ENCODE results near the gene CHFR.
"Not testable (repeated sequence)": the region's sequence is repeated elsewhere in the genome, so short reads cannot be mapped to it uniquely, and the experiment has no call there.

CHFR gene

DNA sequence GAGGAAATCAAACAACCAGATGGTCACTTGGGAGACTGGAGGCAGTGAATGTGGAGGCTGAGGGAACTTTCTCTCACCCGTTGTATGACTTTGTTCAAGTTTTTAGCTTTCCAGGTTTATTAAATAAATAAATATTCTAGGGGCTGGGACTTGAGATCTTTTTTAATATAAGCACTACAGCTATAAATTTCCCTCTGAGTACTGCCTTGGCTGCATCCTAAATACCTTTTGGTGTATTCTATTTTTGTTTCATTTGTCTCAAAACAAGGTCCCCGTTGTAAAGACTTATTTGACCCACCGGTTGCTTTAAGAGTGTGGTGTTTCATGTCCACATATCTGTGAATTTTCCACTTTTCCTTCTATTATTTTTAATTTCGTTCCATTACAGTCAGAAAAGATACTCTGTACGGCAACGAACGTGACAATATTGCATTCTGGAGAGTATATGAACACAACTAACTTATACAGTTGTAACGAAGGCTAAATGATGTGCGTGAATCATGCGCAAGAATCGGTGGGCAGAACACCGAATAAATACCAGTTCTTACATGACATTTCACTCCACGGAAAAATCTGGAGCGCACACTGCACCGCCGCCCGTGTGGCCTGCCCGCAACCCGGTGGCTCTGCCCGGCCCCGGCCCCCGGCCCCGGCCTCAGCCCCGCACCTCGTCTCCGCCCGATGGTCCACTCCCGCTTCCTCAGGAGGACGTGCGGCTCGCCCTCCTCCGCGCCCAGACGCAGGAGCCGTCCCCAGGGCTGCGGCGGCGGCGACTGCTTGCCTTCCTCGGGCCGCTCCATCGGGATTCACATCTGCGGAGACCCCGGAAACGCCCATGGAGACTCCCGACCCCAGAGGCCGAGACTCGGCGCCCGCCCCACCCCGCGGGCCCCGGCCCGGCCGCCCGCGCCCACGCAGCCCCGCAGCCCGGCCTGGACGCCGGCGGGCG lies 602 bp downstream of the CHFR start:
- ATAC-seq (ENCODE audit: insufficient read depth, low read depth) = no peak
- H3K4me1 ChIP-seq (ENCODE audit: insufficient read depth, low read length) = peaks cover 13% of the 10 kb centered on the region
- H3K4me2 ChIP-seq (ENCODE audit: insufficient read depth, low read length) = peak overlapping the region; percentile 60
- peaks cover 17% of the 10 kb centered on the region for H3K36me3 ChIP-seq (ENCODE audit: insufficient read depth, low read length)
- peaks cover 20% of the 10 kb centered on the region for H3K79me2 ChIP-seq (ENCODE audit: insufficient read depth, low read length)
- no peak overlapping the region for H3K27ac ChIP-seq (ENCODE audit: low read length)
- H3K9ac ChIP-seq (ENCODE audit: low read depth, low read length) = peak overlapping the region; percentile 66
- TF ChIP-seq, protein P1, sequence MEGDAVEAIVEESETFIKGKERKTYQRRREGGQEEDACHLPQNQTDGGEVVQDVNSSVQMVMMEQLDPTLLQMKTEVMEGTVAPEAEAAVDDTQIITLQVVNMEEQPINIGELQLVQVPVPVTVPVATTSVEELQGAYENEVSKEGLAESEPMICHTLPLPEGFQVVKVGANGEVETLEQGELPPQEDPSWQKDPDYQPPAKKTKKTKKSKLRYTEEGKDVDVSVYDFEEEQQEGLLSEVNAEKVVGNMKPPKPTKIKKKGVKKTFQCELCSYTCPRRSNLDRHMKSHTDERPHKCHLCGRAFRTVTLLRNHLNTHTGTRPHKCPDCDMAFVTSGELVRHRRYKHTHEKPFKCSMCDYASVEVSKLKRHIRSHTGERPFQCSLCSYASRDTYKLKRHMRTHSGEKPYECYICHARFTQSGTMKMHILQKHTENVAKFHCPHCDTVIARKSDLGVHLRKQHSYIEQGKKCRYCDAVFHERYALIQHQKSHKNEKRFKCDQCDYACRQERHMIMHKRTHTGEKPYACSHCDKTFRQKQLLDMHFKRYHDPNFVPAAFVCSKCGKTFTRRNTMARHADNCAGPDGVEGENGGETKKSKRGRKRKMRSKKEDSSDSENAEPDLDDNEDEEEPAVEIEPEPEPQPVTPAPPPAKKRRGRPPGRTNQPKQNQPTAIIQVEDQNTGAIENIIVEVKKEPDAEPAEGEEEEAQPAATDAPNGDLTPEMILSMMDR (IDR thresholded peaks at IDR 0.05; ENCODE audit: borderline replicate concordance, extremely low read depth, low read length, poor library complexity, severe bottlenecking) = no peak
- TF ChIP-seq EZH2 (IDR thresholded peaks at IDR 0.05; ENCODE audit: borderline replicate concordance, low read depth, low read length, severe bottlenecking) = no peak
- peak overlapping the region; percentile 47; the same call in 1 of the 2 replicates for H2AFZ ChIP-seq (ENCODE audit: low read depth, low read length)
- no peak for DNase-seq
- H3K27me3 ChIP-seq (ENCODE audit: insufficient read depth, low read length, poor library complexity) = no peaks in the 10 kb centered on the region
- peaks cover 26% of the 10 kb centered on the region for H3K9me3 ChIP-seq (ENCODE audit: insufficient read depth, low read length, severe bottlenecking)
- H4K20me1 ChIP-seq (ENCODE audit: insufficient read depth, low read length) = no peaks in the 10 kb centered on the region
- peak overlapping the region; percentile 58 to 59; a peak in 3 of 4 replicates for H3K4me3 ChIP-seq (ENCODE audit: low read depth in 1 of 2, low read length in 2 of 2)

DNA sequence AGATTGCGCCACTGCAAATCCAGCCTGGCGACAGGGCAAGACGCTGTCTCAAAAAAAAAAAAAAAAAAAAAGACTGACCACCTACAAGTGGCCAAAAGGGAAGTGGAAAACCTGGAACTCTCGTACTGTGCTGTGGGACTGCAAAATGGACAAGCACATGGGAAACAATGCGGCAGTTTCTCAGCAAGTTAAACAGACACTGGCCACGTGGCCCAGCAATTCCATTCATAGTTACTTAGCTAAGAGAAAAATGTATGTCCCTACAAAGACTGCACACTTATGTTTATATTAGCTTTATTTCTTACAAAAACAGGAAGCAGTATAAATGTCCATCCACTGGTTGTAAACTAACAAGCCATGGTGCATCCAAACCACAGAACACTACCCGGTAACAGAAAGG lies 5.6 kb downstream of the CHFR start:
- Histone ChIP-seq H3K4me3 (ENCODE audit: low read depth in 1 of 2, low read length in 2 of 2) (no peak overlapping the region), H2AFZ (ENCODE audit: low read depth, low read length) (no peak overlapping the region), H3K27me3 (ENCODE audit: insufficient read depth, low read length, poor library complexity) (no peaks in the 10 kb centered on the region), H3K79me2 (ENCODE audit: insufficient read depth, low read length) (peaks cover 27% of the 10 kb centered on the region), H3K9ac (ENCODE audit: low read depth, low read length) (no peak overlapping the region), H3K4me1 (ENCODE audit: insufficient read depth, low read length) (peaks cover 6% of the 10 kb centered on the region; the same call in 1 of the 2 replicates), H3K27ac (ENCODE audit: low read length) (no peak overlapping the region), H3K9me3 (ENCODE audit: insufficient read depth, low read length, severe bottlenecking) (peaks cover 11% of the 10 kb centered on the region), H4K20me1 (ENCODE audit: insufficient read depth, low read length) (no peaks in the 10 kb centered on the region), H3K4me2 (ENCODE audit: insufficient read depth, low read length) (no peak overlapping the region), H3K36me3 (ENCODE audit: insufficient read depth, low read length) (peaks cover 22% of the 10 kb centered on the region)
- no peak for DNase-seq
- no peak for ATAC-seq (ENCODE audit: insufficient read depth, low read depth)
- TF ChIP-seq, protein P1 (IDR thresholded peaks at IDR 0.05; ENCODE audit: borderline replicate concordance, extremely low read depth, low read length, poor library complexity, severe bottlenecking) = no peak
- no peak for TF ChIP-seq EZH2 (IDR thresholded peaks at IDR 0.05; ENCODE audit: borderline replicate concordance, low read depth, low read length, severe bottlenecking)

DNA sequence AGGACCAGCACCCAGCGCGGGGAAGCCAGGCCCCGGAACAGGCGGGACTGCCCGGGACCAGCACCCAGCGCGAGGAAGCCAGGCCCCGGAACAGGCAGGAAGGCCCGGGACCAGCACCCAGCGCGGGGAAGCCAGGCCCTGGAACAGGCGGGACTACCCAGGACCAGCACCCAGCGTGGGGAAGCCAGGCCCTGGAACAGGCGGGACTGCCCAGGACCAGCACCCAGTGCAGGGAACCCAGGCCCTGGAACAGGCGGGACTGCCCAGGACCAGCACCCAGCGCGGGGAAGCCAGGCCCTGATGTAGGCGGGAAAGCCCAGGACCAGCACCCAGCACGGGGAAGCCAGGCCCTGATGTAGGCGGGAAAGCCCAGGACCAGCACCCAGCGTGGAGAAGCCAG lies 12.8 kb downstream of the CHFR start:
- not testable (repeated sequence) for H2AFZ ChIP-seq (ENCODE audit: low read depth, low read length); H4K20me1 ChIP-seq (ENCODE audit: insufficient read depth, low read length); H3K79me2 ChIP-seq (ENCODE audit: insufficient read depth, low read length); DNase-seq; H3K27me3 ChIP-seq (ENCODE audit: insufficient read depth, low read length, poor library complexity); H3K4me3 ChIP-seq (ENCODE audit: low read depth in 1 of 2, low read length in 2 of 2); H3K9ac ChIP-seq (ENCODE audit: low read depth, low read length); H3K9me3 ChIP-seq (ENCODE audit: insufficient read depth, low read length, severe bottlenecking); H3K4me2 ChIP-seq (ENCODE audit: insufficient read depth, low read length); ATAC-seq (ENCODE audit: insufficient read depth, low read depth); H3K27ac ChIP-seq (ENCODE audit: low read length); H3K4me1 ChIP-seq (ENCODE audit: insufficient read depth, low read length)
- H3K36me3 ChIP-seq (ENCODE audit: insufficient read depth, low read length) = peaks cover 51% of the 10 kb centered on the region

DNA sequence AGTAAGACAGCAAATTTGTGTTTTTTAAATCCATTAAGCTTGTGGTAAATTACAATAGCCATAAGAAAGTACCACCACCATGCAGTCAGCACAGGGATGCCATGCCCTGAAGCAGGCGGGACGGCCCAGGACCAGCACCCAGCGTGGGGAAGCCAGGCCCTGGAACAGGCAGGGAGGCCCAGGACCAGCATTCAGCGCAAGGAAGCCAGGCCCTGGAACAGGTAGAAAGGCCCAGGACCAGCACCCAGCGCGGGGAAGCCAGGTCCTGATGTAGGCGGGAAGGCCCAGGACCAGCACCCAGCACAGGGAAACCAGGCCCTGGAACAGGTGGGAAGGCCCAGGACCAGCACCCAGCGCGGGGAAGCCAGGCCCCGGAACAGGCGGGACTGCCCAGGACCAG lies 13.2 kb downstream of the CHFR start:
- Histone ChIP-seq H3K27me3 (ENCODE audit: insufficient read depth, low read length, poor library complexity) (no peaks in the 10 kb centered on the region), H3K27ac (ENCODE audit: low read length) (no peak overlapping the region), H3K4me1 (ENCODE audit: insufficient read depth, low read length) (no peaks in the 10 kb centered on the region), H3K36me3 (ENCODE audit: insufficient read depth, low read length) (peaks cover 55% of the 10 kb centered on the region), H3K4me2 (ENCODE audit: insufficient read depth, low read length) (no peak overlapping the region), H3K9ac (ENCODE audit: low read depth, low read length) (no peak overlapping the region), H3K9me3 (ENCODE audit: insufficient read depth, low read length, severe bottlenecking) (no peaks in the 10 kb centered on the region), H3K4me3 (ENCODE audit: low read depth in 1 of 2, low read length in 2 of 2) (no peak overlapping the region), H2AFZ (ENCODE audit: low read depth, low read length) (no peak overlapping the region), H3K79me2 (ENCODE audit: insufficient read depth, low read length) (no peaks in the 10 kb centered on the region), H4K20me1 (ENCODE audit: insufficient read depth, low read length) (peaks cover 2% of the 10 kb centered on the region; the same call in 1 of the 2 replicates)
- TF ChIP-seq, protein P1 (IDR thresholded peaks at IDR 0.05; ENCODE audit: borderline replicate concordance, extremely low read depth, low read length, poor library complexity, severe bottlenecking) = no peak
- no peak for TF ChIP-seq EZH2 (IDR thresholded peaks at IDR 0.05; ENCODE audit: borderline replicate concordance, low read depth, low read length, severe bottlenecking)
- ATAC-seq (ENCODE audit: insufficient read depth, low read depth) = no peak
- no peak for DNase-seq

All from DND-41 (cell line).